Panc1 (cell line): ENCODE results near the gene CDK6. TPM values are rescaled to one million over a fixed set of nuclear protein-coding genes. Genes with fewer than 3 reads are reported as not detected.
A peak's percentile ranks its signal among the peaks of the same experiment; 100 is the strongest.

Experiments used
- ATAC-seq: fragments of 200-7000 bp; cut with Tn5 transposase; 2 replicates; pipeline ENCODE4 v1.9.1; 2020; ENCODE audit warnings: mild to moderate bottlenecking, moderate library complexity
- BruUV-seq: library from RNA; stranded (reverse); fragments of 400-500 nt; replicated peaks from 2 replicates; lab custom pipeline; 2021; lab: Mats Ljungman, UMichigan
- CTCF ChIA-PET: fragments of 300-600 bp; sonication (Branson Sonifier 250); formaldehyde crosslinking; loops from one replicate; lab custom pipeline; 2022; ENCODE audit warnings: antibody characterized with exemption; lab: Charles Lee
- POLR2A ChIA-PET: fragments of 300-600 bp; sonication (Branson Sonifier 250); formaldehyde crosslinking; loops from one replicate; lab custom pipeline; 2022; ENCODE audit warnings: antibody characterized with exemption; lab: Charles Lee
- DNase-seq: peaks from one replicate; pipeline ENCODE4 v3.0.0-alpha.2; 2010; ENCODE audit warnings: low read depth, low spot score
- H3K27ac ChIP-seq: 2 replicates; pipeline ENCODE4 v1.5.1; 2011; ENCODE audit warnings: mild to moderate bottlenecking, low read length, inconsistent platforms
- H3K27me3 ChIP-seq: fragments of 200-500 bp; sonication (Bioruptor generic); 2 replicates; pipeline ENCODE4 v1.6.0; 2014; ENCODE audit warnings: low read length, inconsistent platforms; ENCODE audit not compliant: control insufficient read depth, insufficient read depth
- H3K36me3 ChIP-seq: fragments of 200-500 bp; sonication (Bioruptor generic); 2 replicates; pipeline ENCODE4 v1.5.1; 2014; ENCODE audit warnings: inconsistent platforms, mild to moderate bottlenecking, low read length, moderate library complexity; ENCODE audit not compliant: control insufficient read depth, insufficient read depth
- H3K4me1 ChIP-seq: 2 replicates; pipeline ENCODE4 v1.5.1; 2011; ENCODE audit warnings: inconsistent platforms, mild to moderate bottlenecking, low read length, moderate library complexity; ENCODE audit not compliant: control insufficient read depth, insufficient read depth
- H3K4me3 ChIP-seq, 2 experiments: 2 replicates each; pipeline ENCODE4 v1.5.1; 2011 to 2012; ENCODE audit warnings: low read depth in 2 of 2, low read length in 2 of 2, mild to moderate bottlenecking in 2 of 2, inconsistent platforms in 1 of 2, moderate library complexity in 1 of 2
- H3K9me3 ChIP-seq: fragments of 200-500 bp; sonication (Bioruptor generic); 2 replicates; pipeline ENCODE4 v1.5.1; 2014; ENCODE audit warnings: low read depth, mild to moderate bottlenecking, inconsistent platforms, low read length, moderate library complexity; ENCODE audit not compliant: control insufficient read depth, insufficient read depth
- POLR2AphosphoS5 ChIP-seq: IDR thresholded peaks from 2 replicates; pipeline ENCODE4 v1.6.1; 2012; ENCODE audit warnings: mild to moderate bottlenecking, low read depth, low read length, moderate library complexity
- SIN3A ChIP-seq: IDR thresholded peaks from 2 replicates; pipeline ENCODE4 v1.6.1; 2012; ENCODE audit warnings: low read depth, mild to moderate bottlenecking, low read length, moderate library complexity, borderline replicate concordance; ENCODE audit not compliant: insufficient read depth
- TCF7L2 ChIP-seq: IDR thresholded peaks from 2 replicates; pipeline ENCODE4 v1.6.1; 2011; ENCODE audit warnings: mild to moderate bottlenecking, low read depth, low read length, inconsistent platforms
- in situ Hi-C: cut with HindIII; loops from 2 replicates; pipeline ENCODE4 v1.10.0; 2016; ENCODE audit warnings: low sequenced_read_pairs, low pct_unique_long_range_greater_than_20kb
- intact Hi-C: fragments of 100-400 bp; cut with micrococcal nuclease; formaldehyde crosslinking; loops from one replicate; pipeline ENCODE4 v1.10.0; 2022; ENCODE audit not compliant: unreplicated experiment
- total RNA-seq: library from RNA; stranded (reverse); gene quantifications from one replicate; pipeline ENCODE4 v1.2.1, GENCODE V29; 2021; ENCODE audit not compliant: unreplicated experiment
- TF ChIP-seq, protein P1 (sequence below), 2 experiments: IDR thresholded peaks; 2 replicates each; pipeline ENCODE4 v1.6.1; 2011 to 2012; ENCODE audit warnings: low read depth in 2 of 2, control low read depth in 1 of 2, low read length in 1 of 2, mild to moderate bottlenecking in 1 of 2, moderate library complexity in 1 of 2; ENCODE audit not compliant: insufficient read depth in 1 of 2
- TF ChIP-seq, protein P2 (sequence below): fragments of 450-650 bp; IDR thresholded peaks from 2 replicates; pipeline ENCODE4 v1.5.1; 2017; ENCODE audit warnings: mild to moderate bottlenecking

Gene CDK6
- total RNA-seq, 1 experiment from 2014 or later = 57.4 TPM

DNA sequence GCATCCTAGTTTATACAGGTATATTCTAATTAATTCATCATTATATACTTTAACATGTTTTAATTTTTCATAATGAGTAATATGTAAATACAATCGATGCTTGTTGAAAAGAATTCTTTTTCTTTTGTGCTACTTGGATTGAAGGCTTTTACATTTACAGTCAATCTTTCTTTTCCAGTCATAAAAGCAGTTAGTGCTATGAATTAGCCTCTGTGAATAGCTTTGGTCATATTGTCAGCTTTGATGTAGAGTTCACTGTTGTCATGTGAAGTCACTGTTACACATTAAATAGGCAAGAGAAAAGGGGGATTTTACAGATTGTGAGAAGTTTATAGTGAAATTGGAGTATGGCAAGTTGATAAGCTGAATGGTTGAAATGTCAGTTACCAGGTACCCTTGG lies 142.9 kb downstream of the CDK6 start:
- CTCF ChIA-PET = no interaction called here
- Histone ChIP-seq H3K4me1 (peaks cover 41% of the 10 kb centered on the region), H3K4me3 (no peak overlapping the region), H3K27me3 (no peaks in the 10 kb centered on the region), H3K9me3 (peaks cover 6% of the 10 kb centered on the region; the same call in 1 of the 2 replicates), H3K27ac (peak overlapping the region; percentile 97), H3K36me3 (no peaks in the 10 kb centered on the region)
- intact Hi-C loops = loop anchor here (5.0 kb wide), 1 partner anchor 359 kb away; no protein-coding TSS in a partner anchor
- POLR2A ChIA-PET = no interaction called here
- no peak for ATAC-seq
- no peak for DNase-seq
- in situ Hi-C loops = no loop called here
- no peak for TF ChIP-seq TCF7L2
- TF ChIP-seq, protein P1, sequence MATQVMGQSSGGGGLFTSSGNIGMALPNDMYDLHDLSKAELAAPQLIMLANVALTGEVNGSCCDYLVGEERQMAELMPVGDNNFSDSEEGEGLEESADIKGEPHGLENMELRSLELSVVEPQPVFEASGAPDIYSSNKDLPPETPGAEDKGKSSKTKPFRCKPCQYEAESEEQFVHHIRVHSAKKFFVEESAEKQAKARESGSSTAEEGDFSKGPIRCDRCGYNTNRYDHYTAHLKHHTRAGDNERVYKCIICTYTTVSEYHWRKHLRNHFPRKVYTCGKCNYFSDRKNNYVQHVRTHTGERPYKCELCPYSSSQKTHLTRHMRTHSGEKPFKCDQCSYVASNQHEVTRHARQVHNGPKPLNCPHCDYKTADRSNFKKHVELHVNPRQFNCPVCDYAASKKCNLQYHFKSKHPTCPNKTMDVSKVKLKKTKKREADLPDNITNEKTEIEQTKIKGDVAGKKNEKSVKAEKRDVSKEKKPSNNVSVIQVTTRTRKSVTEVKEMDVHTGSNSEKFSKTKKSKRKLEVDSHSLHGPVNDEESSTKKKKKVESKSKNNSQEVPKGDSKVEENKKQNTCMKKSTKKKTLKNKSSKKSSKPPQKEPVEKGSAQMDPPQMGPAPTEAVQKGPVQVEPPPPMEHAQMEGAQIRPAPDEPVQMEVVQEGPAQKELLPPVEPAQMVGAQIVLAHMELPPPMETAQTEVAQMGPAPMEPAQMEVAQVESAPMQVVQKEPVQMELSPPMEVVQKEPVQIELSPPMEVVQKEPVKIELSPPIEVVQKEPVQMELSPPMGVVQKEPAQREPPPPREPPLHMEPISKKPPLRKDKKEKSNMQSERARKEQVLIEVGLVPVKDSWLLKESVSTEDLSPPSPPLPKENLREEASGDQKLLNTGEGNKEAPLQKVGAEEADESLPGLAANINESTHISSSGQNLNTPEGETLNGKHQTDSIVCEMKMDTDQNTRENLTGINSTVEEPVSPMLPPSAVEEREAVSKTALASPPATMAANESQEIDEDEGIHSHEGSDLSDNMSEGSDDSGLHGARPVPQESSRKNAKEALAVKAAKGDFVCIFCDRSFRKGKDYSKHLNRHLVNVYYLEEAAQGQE (IDR thresholded peaks at IDR 0.05; ENCODE audit: insufficient read depth in 1 of 2, low read depth in 2 of 2, low read length in 1 of 2) = no peak
- no peak for TF ChIP-seq POLR2AphosphoS5
- TF ChIP-seq, protein P2, sequence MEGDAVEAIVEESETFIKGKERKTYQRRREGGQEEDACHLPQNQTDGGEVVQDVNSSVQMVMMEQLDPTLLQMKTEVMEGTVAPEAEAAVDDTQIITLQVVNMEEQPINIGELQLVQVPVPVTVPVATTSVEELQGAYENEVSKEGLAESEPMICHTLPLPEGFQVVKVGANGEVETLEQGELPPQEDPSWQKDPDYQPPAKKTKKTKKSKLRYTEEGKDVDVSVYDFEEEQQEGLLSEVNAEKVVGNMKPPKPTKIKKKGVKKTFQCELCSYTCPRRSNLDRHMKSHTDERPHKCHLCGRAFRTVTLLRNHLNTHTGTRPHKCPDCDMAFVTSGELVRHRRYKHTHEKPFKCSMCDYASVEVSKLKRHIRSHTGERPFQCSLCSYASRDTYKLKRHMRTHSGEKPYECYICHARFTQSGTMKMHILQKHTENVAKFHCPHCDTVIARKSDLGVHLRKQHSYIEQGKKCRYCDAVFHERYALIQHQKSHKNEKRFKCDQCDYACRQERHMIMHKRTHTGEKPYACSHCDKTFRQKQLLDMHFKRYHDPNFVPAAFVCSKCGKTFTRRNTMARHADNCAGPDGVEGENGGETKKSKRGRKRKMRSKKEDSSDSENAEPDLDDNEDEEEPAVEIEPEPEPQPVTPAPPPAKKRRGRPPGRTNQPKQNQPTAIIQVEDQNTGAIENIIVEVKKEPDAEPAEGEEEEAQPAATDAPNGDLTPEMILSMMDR = no peak
- TF ChIP-seq SIN3A = no peak
- no TSS peak for BruUV-seq

DNA sequence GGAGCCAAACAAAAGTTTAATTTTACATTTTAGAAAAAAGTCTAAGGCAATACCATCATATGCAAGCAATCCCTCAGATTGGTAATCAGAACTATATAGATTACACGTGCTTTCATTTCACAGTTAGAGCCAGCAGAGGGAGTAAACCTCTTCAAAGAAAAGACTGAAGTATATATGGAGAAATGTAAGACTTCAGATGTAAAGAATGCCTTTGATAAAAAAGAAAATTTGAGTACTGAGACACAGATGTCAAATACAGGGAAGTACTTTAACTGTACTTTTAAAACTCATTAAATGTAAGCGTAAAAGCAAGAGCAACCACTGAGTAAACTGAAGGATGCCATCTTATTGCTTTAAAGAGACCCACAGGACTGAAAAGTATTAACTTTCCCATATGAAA lies 144.8 kb downstream of the CDK6 start:
- Histone ChIP-seq H3K9me3 (peaks cover 6% of the 10 kb centered on the region; the same call in 1 of the 2 replicates), H3K4me1 (peaks cover 22% of the 10 kb centered on the region), H3K36me3 (no peaks in the 10 kb centered on the region), H3K4me3 (no peak overlapping the region), H3K27ac (peak overlapping the region; percentile 65), H3K27me3 (no peaks in the 10 kb centered on the region)
- TF ChIP-seq, protein P2 = peak; percentile 66; the same call in 1 of the 2 replicates
- TF ChIP-seq POLR2AphosphoS5 (no peak), TCF7L2 (no peak; the same call in 1 of the 2 replicates), SIN3A (no peak)
- TF ChIP-seq, protein P1 (IDR thresholded peaks at IDR 0.05; ENCODE audit: insufficient read depth in 1 of 2, low read depth in 2 of 2, low read length in 1 of 2) = no peak
- BruUV-seq = no TSS peak
- intact Hi-C loops (loop anchor here (1.0 to 5.0 kb wide), 2 partner anchors 142 to 361 kb away; no protein-coding TSS in a partner anchor), in situ Hi-C loops (no loop called here)
- ChIA-PET POLR2A (no interaction called here), CTCF (no interaction called here)
- peak; percentile 62 for ATAC-seq
- DNase-seq = peak; percentile 61
